SK-N-MC (cell line): ENCODE results near the gene TMEFF1.

Source experiments
- EZH2 ChIP-seq: fragments of 200-600 bp; sonication (generic); IDR thresholded peaks from one replicate; pipeline ENCODE4 v1.6.1; 2017; ENCODE audit warnings: antibody characterized with exemption
- POLR2AphosphoS5 ChIP-seq: IDR thresholded peaks from 2 replicates; pipeline ENCODE4 v1.6.1; 2012; ENCODE audit warnings: mild to moderate bottlenecking, low read depth, low read length, borderline replicate concordance

- TF ChIP-seq POLR2AphosphoS5 (no peak), EZH2 (no peak)
Measured at GRCh38 chr9:100525563-100525962, 52.6 kb downstream of the TMEFF1 start.
